Ascending aorta (tissue), 2 donors: ENCODE results near the gene FBXL17. TPM values are rescaled to one million over a fixed set of nuclear protein-coding genes. Genes with fewer than 3 reads are reported as not detected.

Source experiments
- DNase-seq, 2 donors: peaks; one replicate each; pipeline ENCODE4 v3.0.0-alpha.2; 2019; ENCODE audit warnings: low spot score in 2 of 2
- H3K27ac ChIP-seq, 2 donors: fragments of 200-600 bp; sonication (generic); one replicate each; pipeline ENCODE4 v1.5.1; 2016 to 2017; ENCODE audit warnings: mild to moderate bottlenecking in 1 of 2
- H3K27me3 ChIP-seq: fragments of 200-600 bp; sonication (generic); one replicate; pipeline ENCODE4 v1.5.1; 2017
- H3K36me3 ChIP-seq, 2 donors: fragments of 200-600 bp; sonication (generic); one replicate each; pipeline ENCODE4 v1.5.1; 2016
- H3K4me1 ChIP-seq, 2 donors: fragments of 200-600 bp; sonication (generic); one replicate each; pipeline ENCODE4 v1.5.1; 2016 to 2017; ENCODE audit warnings: mild to moderate bottlenecking in 1 of 2
- H3K4me3 ChIP-seq, 2 donors: fragments of 200-600 bp; sonication (generic); one replicate each; pipeline ENCODE4 v1.5.1; 2016 to 2017; ENCODE audit warnings: mild to moderate bottlenecking in 1 of 2
- H3K9me3 ChIP-seq, 2 donors: fragments of 200-600 bp; sonication (generic); one replicate each; pipeline ENCODE4 v1.5.1; 2016
- CTCF ChIP-seq, 3 experiments: fragments of 200-600 bp in 2 of 3; fragments of 450-650 bp in 1 of 3; sonication (generic) in 2 of 3; IDR thresholded peaks; one replicate each; pipeline ENCODE4 v1.5.1; 2016 to 2019; ENCODE audit warnings: antibody characterized with exemption in 3 of 3, mild to moderate bottlenecking in 1 of 3, moderate library complexity in 1 of 3
- intact Hi-C: fragments of 100-400 bp; cut with DNase I; formaldehyde crosslinking; loops from one replicate; pipeline ENCODE4 v1.15.1; 2023
- total RNA-seq: library from RNA; depleted of rRNA; stranded (reverse); fragments of >200 nt; gene quantifications from one replicate; pipeline ENCODE4 v1.1.0, GENCODE V29; 2016

FBXL17 gene
- total RNA-seq, 1 donor from 2014 or later = 13.6 TPM

GRCh38 chr5:107821288-107821687, 560.6 kb downstream of the FBXL17 start:
- no peak overlapping the region for H3K27ac ChIP-seq
- H3K9me3 ChIP-seq = peaks cover 0 to 4% of the 10 kb centered on the region in 2 donors
- no peak overlapping the region for H3K4me3 ChIP-seq
- no peaks in the 10 kb centered on the region for H3K27me3 ChIP-seq
- DNase-seq = no peak
- no peaks in the 10 kb centered on the region for H3K4me1 ChIP-seq
- TF ChIP-seq CTCF (IDR thresholded peaks at IDR 0.05) = no peak
- intact Hi-C loops = no loop called here
- no peaks in the 10 kb centered on the region for H3K36me3 ChIP-seq

- Histone ChIP-seq H3K9me3 (peaks cover 0 to 4% of the 10 kb centered on the region in 2 donors), H3K27me3 (no peaks in the 10 kb centered on the region), H3K4me1 (no peaks in the 10 kb centered on the region), H3K27ac (no peak overlapping the region), H3K36me3 (no peaks in the 10 kb centered on the region), H3K4me3 (no peak overlapping the region)
- no peak for TF ChIP-seq CTCF (IDR thresholded peaks at IDR 0.05)
- intact Hi-C loops = no loop called here
- no peak for DNase-seq
Observed at GRCh38 chr5:107820429-107820828, 561.5 kb downstream of the FBXL17 start.

- no peak overlapping the region for H3K4me3 ChIP-seq
- no peak for TF ChIP-seq CTCF (IDR thresholded peaks at IDR 0.05)
- no peaks in the 10 kb centered on the region for H3K36me3 ChIP-seq
- H3K9me3 ChIP-seq = peaks cover 0 to 4% of the 10 kb centered on the region in 2 donors
- no peak for DNase-seq
- no peaks in the 10 kb centered on the region for H3K27me3 ChIP-seq
- H3K4me1 ChIP-seq = no peaks in the 10 kb centered on the region
- intact Hi-C loops = no loop called here
- no peak overlapping the region for H3K27ac ChIP-seq
Observed at GRCh38 chr5:107817951-107818350, 563.9 kb downstream of the FBXL17 start.

GRCh38 chr5:107817436-107817835, 564.5 kb downstream of the FBXL17 start:
- no peaks in the 10 kb centered on the region for H3K36me3 ChIP-seq
- no peak for DNase-seq
- H3K9me3 ChIP-seq = no peaks in the 10 kb centered on the region
- H3K27ac ChIP-seq = no peak overlapping the region
- H3K4me1 ChIP-seq = no peaks in the 10 kb centered on the region
- intact Hi-C loops = no loop called here
- no peaks in the 10 kb centered on the region for H3K27me3 ChIP-seq
- no peak overlapping the region for H3K4me3 ChIP-seq
- TF ChIP-seq CTCF (IDR thresholded peaks at IDR 0.05) = no peak

GRCh38 chr5:107815109-107815508, 566.8 kb downstream of the FBXL17 start:
- no peak for TF ChIP-seq CTCF (IDR thresholded peaks at IDR 0.05)

GRCh38 chr5:107814183-107814827, 567.6 kb downstream of the FBXL17 start:
- Histone ChIP-seq H3K27ac (no peak overlapping the region), H3K36me3 (no peaks in the 10 kb centered on the region), H3K4me1 (no peaks in the 10 kb centered on the region), H3K27me3 (no peaks in the 10 kb centered on the region), H3K9me3 (no peaks in the 10 kb centered on the region), H3K4me3 (no peak overlapping the region)
- DNase-seq = no peak
- intact Hi-C loops = no loop called here
- TF ChIP-seq CTCF (IDR thresholded peaks at IDR 0.05) = no peak

More at GRCh38 chr5:107815109-107815508, 566.8 kb downstream of the FBXL17 start:
- intact Hi-C loops = no loop called here
- H3K36me3 ChIP-seq = no peaks in the 10 kb centered on the region
- no peaks in the 10 kb centered on the region for H3K4me1 ChIP-seq
- no peak for DNase-seq
- no peak overlapping the region for H3K27ac ChIP-seq
- no peaks in the 10 kb centered on the region for H3K27me3 ChIP-seq
- H3K4me3 ChIP-seq = no peak overlapping the region
- H3K9me3 ChIP-seq = no peaks in the 10 kb centered on the region
